Thyroid gland (tissue), 4 donors: ENCODE data around the gene CDX1.

Experiments used
- CTCF ChIP-seq, 6 experiments: fragments of 200-600 bp in 3 of 6; fragments of 450-650 bp in 3 of 6; sonication (generic) in 3 of 6; IDR thresholded peaks; one replicate each; pipeline ENCODE4 v1.5.1; 2016 to 2019; ENCODE audit warnings: antibody characterized with exemption in 6 of 6, mild to moderate bottlenecking in 2 of 6, inconsistent platforms in 1 of 6, moderate library complexity in 1 of 6
- POLR2A ChIP-seq, 2 donors: fragments of 450-650 bp; IDR thresholded peaks; one replicate each; pipeline ENCODE4 v1.6.1; 2017; ENCODE audit warnings: antibody characterized with exemption in 2 of 2, mild to moderate bottlenecking in 2 of 2, moderate library complexity in 1 of 2

- TF ChIP-seq CTCF (IDR thresholded peaks at IDR 0.05): no peak
- TF ChIP-seq POLR2A (IDR thresholded peaks at IDR 0.05): no peak
These were observed 16.2 kb downstream of the CDX1 start for GRCh38 chr5:150182774-150183173.
